ENCODE measurements around the gene FRMD8.

DNA sequence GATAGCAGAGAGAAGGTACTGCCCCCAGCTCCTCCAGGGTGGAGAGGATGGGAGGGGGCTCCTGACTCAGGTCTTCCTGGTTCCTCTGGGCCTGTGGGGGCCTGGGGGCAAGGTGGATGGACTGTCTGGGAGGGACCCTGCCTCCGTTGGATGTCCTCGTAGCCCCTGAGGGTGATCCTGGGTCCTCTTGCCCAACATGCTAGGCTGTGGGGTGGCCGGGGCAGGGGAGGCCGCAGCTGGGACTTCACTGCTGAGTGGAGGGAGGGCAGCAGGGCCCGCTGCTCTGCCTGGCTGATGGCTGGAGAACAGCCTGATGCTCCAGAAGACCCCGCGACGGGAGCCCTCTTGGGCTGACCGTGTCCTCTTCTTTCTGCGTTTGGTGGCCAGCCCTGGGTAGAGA, 13.4 kb downstream of the FRMD8 start:
- TF ChIP-seq, protein P1, sequence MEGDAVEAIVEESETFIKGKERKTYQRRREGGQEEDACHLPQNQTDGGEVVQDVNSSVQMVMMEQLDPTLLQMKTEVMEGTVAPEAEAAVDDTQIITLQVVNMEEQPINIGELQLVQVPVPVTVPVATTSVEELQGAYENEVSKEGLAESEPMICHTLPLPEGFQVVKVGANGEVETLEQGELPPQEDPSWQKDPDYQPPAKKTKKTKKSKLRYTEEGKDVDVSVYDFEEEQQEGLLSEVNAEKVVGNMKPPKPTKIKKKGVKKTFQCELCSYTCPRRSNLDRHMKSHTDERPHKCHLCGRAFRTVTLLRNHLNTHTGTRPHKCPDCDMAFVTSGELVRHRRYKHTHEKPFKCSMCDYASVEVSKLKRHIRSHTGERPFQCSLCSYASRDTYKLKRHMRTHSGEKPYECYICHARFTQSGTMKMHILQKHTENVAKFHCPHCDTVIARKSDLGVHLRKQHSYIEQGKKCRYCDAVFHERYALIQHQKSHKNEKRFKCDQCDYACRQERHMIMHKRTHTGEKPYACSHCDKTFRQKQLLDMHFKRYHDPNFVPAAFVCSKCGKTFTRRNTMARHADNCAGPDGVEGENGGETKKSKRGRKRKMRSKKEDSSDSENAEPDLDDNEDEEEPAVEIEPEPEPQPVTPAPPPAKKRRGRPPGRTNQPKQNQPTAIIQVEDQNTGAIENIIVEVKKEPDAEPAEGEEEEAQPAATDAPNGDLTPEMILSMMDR (IDR thresholded peaks at IDR 0.05; ENCODE audit: low read depth, low read length): no peak
- TF ChIP-seq, protein P2, sequence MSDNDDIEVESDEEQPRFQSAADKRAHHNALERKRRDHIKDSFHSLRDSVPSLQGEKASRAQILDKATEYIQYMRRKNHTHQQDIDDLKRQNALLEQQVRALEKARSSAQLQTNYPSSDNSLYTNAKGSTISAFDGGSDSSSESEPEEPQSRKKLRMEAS (IDR thresholded peaks at IDR 0.05; ENCODE audit: low read depth, low read length): no peak
- no peak for TF ChIP-seq POLR2A (IDR thresholded peaks at IDR 0.05; ENCODE audit: extremely low read depth, insufficient read length)
